Memory B cell (primary cell): Measurements from ENCODE around the gene PTPRN2.
A peak's percentile ranks its signal among the peaks of the same experiment; 100 is the strongest.

Experiments used
- ATAC-seq: fragments of 150-1000 bp; cut with Tn5 transposase; 2 replicates; pipeline ENCODE4 v1.10.0; 2021; ENCODE audit warnings: low read depth, mild to moderate bottlenecking, moderate library complexity
- DNase-seq, 2 donors: peaks; one replicate each; pipeline ENCODE4 v3.0.0; 2022; ENCODE audit warnings: low spot score in 2 of 2
- H3K27ac Mint-ChIP-seq: one replicate; pipeline ENCODE4 v1.8.0; 2022; ENCODE audit warnings: mild to moderate bottlenecking, moderate library complexity, mixed read lengths
- H3K27me3 Mint-ChIP-seq: one replicate; pipeline ENCODE4 v1.8.0; 2022; ENCODE audit warnings: mixed read lengths
- H3K36me3 Mint-ChIP-seq: one replicate; pipeline ENCODE4 v1.8.0; 2022; ENCODE audit warnings: mild to moderate bottlenecking, mixed read lengths
- H3K4me1 Mint-ChIP-seq: one replicate; pipeline ENCODE4 v1.8.0; 2022; ENCODE audit warnings: mixed read lengths
- H3K4me3 Mint-ChIP-seq: one replicate; pipeline ENCODE4 v1.8.0; 2022; ENCODE audit warnings: mild to moderate bottlenecking, moderate library complexity, mixed read lengths
- H3K9me3 Mint-ChIP-seq: one replicate; pipeline ENCODE4 v1.8.0; 2022; ENCODE audit warnings: mixed read lengths

The PTPRN2 gene

GRCh38 chr7:158561659-158562058 lies 26.0 kb downstream of the PTPRN2 start:
- H3K9me3 Mint-ChIP-seq: no peaks in the 10 kb centered on the region
- H3K27me3 Mint-ChIP-seq: peaks cover 6% of the 10 kb centered on the region
- H3K36me3 Mint-ChIP-seq: no peaks in the 10 kb centered on the region
- no peak overlapping the region for H3K4me3 Mint-ChIP-seq
- peaks cover 5% of the 10 kb centered on the region for H3K4me1 Mint-ChIP-seq
- ATAC-seq: no peak
- no peak overlapping the region for H3K27ac Mint-ChIP-seq
- DNase-seq: no peak

DNA sequence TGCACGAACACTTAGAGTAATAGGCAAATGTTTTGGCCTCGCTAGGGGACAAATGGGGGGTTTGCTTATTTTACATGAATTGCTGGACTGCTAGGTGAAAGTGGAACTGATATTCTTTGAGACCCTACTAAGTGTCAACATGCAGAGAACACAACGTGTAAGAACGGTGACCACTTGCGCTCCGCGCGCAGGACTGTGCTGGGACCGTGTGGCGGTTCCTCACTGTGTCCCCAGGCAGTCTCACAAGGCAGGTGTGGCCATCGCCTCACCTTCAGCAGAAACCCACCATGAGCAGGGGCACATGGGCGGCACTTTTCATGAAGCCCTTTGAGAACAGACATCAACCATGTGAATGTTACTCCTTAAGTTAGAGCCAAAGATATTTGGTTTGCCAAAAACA lies 27.2 kb downstream of the PTPRN2 start:
- H3K36me3 Mint-ChIP-seq: peaks cover 2% of the 10 kb centered on the region
- DNase-seq (no peak), ATAC-seq (no peak)
- H3K27me3 Mint-ChIP-seq: peaks cover 10% of the 10 kb centered on the region
- peaks cover 2% of the 10 kb centered on the region for H3K9me3 Mint-ChIP-seq
- H3K4me3 Mint-ChIP-seq: no peak overlapping the region
- no peak overlapping the region for H3K27ac Mint-ChIP-seq
- peaks cover 5% of the 10 kb centered on the region for H3K4me1 Mint-ChIP-seq

DNA sequence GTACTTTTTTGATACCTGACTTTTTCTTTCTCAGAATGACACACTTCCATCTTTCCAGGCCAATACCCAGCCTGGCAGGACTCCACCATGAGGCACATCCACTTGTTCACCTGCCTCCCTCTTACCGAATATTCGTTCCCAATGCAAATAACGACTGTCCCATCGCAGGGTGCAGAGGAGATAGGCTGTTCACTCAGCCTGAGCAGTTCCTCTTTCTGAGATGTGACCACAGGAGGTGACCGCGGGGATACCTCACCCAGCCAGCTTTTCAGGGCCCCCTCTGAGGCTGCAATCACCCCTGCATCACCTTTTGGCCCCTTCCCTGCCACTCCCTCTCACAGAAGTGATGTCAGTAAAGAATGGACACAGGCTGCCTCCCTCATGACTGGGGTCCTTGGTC lies 28.3 kb downstream of the PTPRN2 start:
- DNase-seq (no peak), ATAC-seq (peak; percentile 48)
- Mint-ChIP-seq H3K4me1 (peaks cover 5% of the 10 kb centered on the region), H3K9me3 (peaks cover 2% of the 10 kb centered on the region), H3K27me3 (peaks cover 8% of the 10 kb centered on the region), H3K4me3 (no peak overlapping the region), H3K36me3 (peaks cover 2% of the 10 kb centered on the region), H3K27ac (no peak overlapping the region)

GRCh38 chr7:158558816-158559215 lies 28.8 kb downstream of the PTPRN2 start:
- DNase-seq: no peak
- H3K9me3 Mint-ChIP-seq: peaks cover 2% of the 10 kb centered on the region
- H3K4me1 Mint-ChIP-seq: peaks cover 5% of the 10 kb centered on the region
- H3K4me3 Mint-ChIP-seq: no peak overlapping the region
- peaks cover 8% of the 10 kb centered on the region for H3K27me3 Mint-ChIP-seq
- H3K36me3 Mint-ChIP-seq: peaks cover 2% of the 10 kb centered on the region
- no peak overlapping the region for H3K27ac Mint-ChIP-seq
- ATAC-seq: no peak

DNA sequence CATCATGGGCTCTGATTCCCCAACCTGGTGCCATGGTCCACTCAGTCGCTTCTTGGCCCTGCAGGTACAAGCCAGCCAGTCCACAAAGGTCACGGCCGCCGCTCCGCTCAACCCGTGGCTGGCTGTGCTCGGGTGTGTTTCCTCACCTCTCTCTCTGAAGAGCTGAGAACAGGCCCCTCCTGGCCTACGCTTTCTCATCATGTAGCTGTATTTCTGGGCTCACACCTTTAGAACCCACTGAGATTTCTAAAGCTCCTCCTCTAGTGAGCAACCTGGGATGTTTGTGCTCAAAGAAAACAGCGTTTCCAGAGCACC lies 30.2 kb downstream of the PTPRN2 start:
- H3K27me3 Mint-ChIP-seq: peaks cover 8% of the 10 kb centered on the region
- no peak for ATAC-seq

DNA sequence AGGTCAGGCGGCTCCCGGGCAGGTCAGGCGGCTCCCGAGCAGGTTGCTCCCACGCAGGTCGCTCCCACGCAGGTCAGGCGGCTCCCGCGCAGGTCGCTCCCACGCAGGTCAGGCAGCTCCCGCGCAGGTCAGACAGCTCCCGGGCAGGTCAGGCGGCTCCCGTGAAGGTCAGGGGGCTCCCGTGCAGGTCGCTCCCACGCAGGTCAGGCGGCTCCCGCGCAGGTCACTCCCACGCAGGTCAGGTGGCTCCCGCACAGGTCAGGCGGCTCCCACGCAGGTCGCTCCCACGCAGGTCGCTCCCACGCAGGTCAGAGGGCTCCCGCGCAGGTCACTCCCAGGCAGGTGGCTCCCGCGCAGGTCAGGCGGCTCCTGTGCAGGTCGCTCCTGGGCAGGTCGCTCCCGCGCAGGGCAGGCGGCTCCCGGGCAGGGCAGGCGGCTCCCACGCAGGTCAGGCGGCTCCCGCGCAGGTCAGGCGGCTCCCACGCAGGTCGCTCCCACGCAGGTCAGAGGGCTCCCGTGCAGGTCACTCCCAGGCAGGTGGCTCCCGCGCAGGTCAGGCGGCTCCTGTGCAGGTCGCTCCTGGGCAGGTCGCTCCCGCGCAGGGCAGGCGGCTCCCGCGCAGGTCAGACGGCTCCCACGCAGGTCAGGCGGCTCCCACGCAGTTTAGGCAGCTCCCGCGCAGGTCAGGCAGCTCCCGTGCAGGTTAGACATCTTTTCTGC lies 30.7 kb downstream of the PTPRN2 start:
- H3K27me3 Mint-ChIP-seq: peaks cover 8% of the 10 kb centered on the region
- peaks cover 2% of the 10 kb centered on the region for H3K36me3 Mint-ChIP-seq
- ATAC-seq (no peak), DNase-seq (no peak)
- H3K9me3 Mint-ChIP-seq: peaks cover 2% of the 10 kb centered on the region
- no peak overlapping the region for H3K27ac Mint-ChIP-seq
- peaks cover 5% of the 10 kb centered on the region for H3K4me1 Mint-ChIP-seq
- no peak overlapping the region for H3K4me3 Mint-ChIP-seq

More for the DNA sequence above, 30.2 kb downstream of the PTPRN2 start:
- DNase-seq: no peak
- peaks cover 5% of the 10 kb centered on the region for H3K4me1 Mint-ChIP-seq
- no peak overlapping the region for H3K4me3 Mint-ChIP-seq
- no peak overlapping the region for H3K27ac Mint-ChIP-seq
- H3K9me3 Mint-ChIP-seq: peaks cover 2% of the 10 kb centered on the region
- H3K36me3 Mint-ChIP-seq: peaks cover 2% of the 10 kb centered on the region

- Mint-ChIP-seq H3K4me1 (peaks cover 5% of the 10 kb centered on the region), H3K36me3 (peaks cover 2% of the 10 kb centered on the region), H3K9me3 (peaks cover 2% of the 10 kb centered on the region), H3K27ac (no peak overlapping the region), H3K27me3 (peaks cover 8% of the 10 kb centered on the region), H3K4me3 (no peak overlapping the region)
- DNase-seq: no peak
- ATAC-seq: no peak
Measured at GRCh38 chr7:158555034-158555520, 32.5 kb downstream of the PTPRN2 start.

GRCh38 chr7:158550886-158551452 lies 36.7 kb downstream of the PTPRN2 start:
- Mint-ChIP-seq H3K27me3 (peaks cover 5% of the 10 kb centered on the region), H3K36me3 (peaks cover under 1% of the 10 kb centered on the region), H3K9me3 (peaks cover under 1% of the 10 kb centered on the region), H3K27ac (no peak overlapping the region), H3K4me1 (no peaks in the 10 kb centered on the region), H3K4me3 (no peak overlapping the region)
- DNase-seq: no peak
- no peak for ATAC-seq

DNA sequence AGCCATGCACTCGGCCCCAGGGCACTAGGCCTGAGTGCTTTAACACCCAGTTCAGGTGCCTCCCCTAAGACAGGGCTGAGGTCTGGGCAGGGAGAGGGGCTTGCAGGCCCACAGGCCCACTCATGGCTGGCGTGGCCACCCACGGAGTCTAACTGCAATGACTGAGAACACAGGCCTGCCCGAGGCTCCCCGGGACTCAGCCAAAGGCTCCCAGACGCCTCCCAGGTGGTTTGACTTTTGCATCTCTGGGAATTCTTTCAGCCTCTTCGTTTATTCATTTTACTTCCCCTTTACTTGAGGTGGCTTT lies 37.3 kb downstream of the PTPRN2 start:
- no peak for DNase-seq
- Mint-ChIP-seq H3K36me3 (no peaks in the 10 kb centered on the region), H3K27me3 (peaks cover 1% of the 10 kb centered on the region), H3K27ac (no peak overlapping the region), H3K4me3 (no peak overlapping the region), H3K9me3 (no peaks in the 10 kb centered on the region), H3K4me1 (no peaks in the 10 kb centered on the region)
- no peak for ATAC-seq

- Mint-ChIP-seq H3K36me3 (no peaks in the 10 kb centered on the region), H3K4me1 (no peaks in the 10 kb centered on the region), H3K27me3 (no peaks in the 10 kb centered on the region), H3K4me3 (no peak overlapping the region), H3K27ac (no peak overlapping the region), H3K9me3 (no peaks in the 10 kb centered on the region)
- ATAC-seq: no peak
- no peak for DNase-seq
Measured at GRCh38 chr7:158549616-158550393, 37.8 kb downstream of the PTPRN2 start.

DNA sequence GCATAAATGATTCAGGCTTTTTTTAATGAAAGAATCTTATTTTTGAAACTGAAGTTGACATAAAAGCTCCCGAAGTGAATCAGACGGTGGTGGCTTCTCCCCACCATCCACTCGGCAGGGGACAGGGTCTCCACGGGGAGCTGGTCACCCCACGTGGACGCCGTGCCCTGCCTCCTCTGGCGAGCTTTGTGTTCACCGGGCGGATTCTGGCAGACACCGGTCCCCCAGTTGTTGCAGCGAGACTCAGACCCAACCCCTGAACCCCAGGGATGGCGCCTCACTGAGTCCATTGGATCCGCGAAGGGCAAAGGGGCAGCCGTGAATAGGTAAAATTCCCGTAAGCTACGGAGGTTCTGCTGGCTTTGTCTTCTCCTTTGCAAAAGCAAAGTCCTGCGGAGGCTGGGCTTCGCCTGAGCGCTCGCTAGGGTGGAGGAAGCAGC lies 38.4 kb downstream of the PTPRN2 start:
- DNase-seq (no peak), ATAC-seq (no peak)
- no peaks in the 10 kb centered on the region for H3K4me1 Mint-ChIP-seq
- H3K36me3 Mint-ChIP-seq: no peaks in the 10 kb centered on the region
- no peaks in the 10 kb centered on the region for H3K9me3 Mint-ChIP-seq
- no peak overlapping the region for H3K4me3 Mint-ChIP-seq
- H3K27me3 Mint-ChIP-seq: no peaks in the 10 kb centered on the region
- H3K27ac Mint-ChIP-seq: no peak overlapping the region

DNA sequence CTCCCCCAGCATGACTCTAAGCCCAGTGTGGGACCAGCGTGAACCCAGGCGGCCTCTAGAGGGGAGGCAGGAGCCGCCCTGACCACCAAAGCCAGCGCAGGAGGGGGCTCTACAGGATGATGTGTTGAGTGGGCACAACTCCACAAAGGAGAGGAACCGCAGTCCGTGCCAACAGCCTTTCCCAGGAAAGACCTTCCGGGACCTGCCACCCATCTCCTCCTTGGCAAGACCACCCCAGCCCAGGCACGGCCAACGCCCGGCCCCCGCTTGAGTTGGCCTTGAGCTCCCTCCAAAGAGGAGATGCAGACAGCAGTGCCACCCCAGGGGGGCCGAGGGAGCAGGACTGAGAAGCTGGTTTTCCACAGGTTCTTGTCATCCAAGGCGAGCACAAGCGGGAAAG lies 38.9 kb downstream of the PTPRN2 start:
- Mint-ChIP-seq H3K27me3 (no peaks in the 10 kb centered on the region), H3K4me1 (no peaks in the 10 kb centered on the region), H3K9me3 (no peaks in the 10 kb centered on the region), H3K36me3 (no peaks in the 10 kb centered on the region), H3K4me3 (no peak overlapping the region), H3K27ac (no peak overlapping the region)
- ATAC-seq (no peak), DNase-seq (no peak)

DNA sequence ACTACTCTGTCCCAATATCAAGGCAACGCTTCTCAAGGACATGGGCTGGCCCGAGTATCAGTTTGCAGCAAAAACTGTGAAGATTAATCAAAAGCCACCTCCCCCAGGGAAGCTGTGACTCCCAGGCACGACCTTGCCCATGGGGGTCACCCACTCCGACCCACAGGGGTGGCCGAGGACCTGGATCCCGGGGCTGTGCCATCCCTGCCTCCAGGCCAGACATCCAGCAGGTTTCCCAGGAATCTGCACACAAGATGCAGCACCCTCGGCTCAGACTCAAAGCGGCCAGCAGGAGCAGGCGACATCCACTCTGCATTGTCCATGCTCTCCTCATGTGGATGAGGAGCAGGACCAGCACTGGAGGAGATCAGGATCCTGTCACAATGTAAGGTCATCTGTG lies 39.8 kb downstream of the PTPRN2 start:
- no peak for DNase-seq
- Mint-ChIP-seq H3K27ac (no peak overlapping the region), H3K9me3 (no peaks in the 10 kb centered on the region), H3K4me1 (no peaks in the 10 kb centered on the region), H3K27me3 (no peaks in the 10 kb centered on the region), H3K36me3 (no peaks in the 10 kb centered on the region), H3K4me3 (no peak overlapping the region)
- ATAC-seq: no peak

DNA sequence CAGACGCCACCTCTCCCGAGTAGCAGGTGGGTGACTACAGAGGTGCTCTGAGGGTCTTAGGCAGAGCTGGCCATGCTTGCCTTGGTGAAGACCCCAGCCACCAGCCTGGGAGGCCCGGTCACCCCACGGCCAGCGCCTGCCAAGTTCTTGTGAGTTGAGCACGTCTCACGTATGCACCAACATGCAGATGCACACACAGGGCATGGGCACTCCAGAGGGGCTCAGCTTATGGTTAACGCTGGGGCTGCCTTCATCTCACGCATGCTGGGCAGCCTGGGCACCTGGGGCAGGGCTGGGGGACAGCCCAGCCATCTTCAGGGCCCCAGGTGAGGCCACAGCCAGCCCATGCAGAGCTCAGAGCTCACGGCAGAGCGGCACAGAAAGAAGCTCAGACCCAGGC lies 41.0 kb downstream of the PTPRN2 start:
- DNase-seq (no peak), ATAC-seq (no peak)
- Mint-ChIP-seq H3K4me1 (peaks cover 1% of the 10 kb centered on the region), H3K4me3 (no peak overlapping the region), H3K9me3 (no peaks in the 10 kb centered on the region), H3K36me3 (no peaks in the 10 kb centered on the region), H3K27me3 (no peaks in the 10 kb centered on the region), H3K27ac (no peak overlapping the region)
